Stomach (tissue), 4 donors: Measurements from ENCODE around the gene PPP1R13L.

Experiments
- CTCF ChIP-seq, 7 experiments: fragments of 450-650 bp in 4 of 7; fragments of 200-600 bp in 3 of 7; sonication (generic) in 3 of 7; IDR thresholded peaks; one replicate each; pipeline ENCODE4 v1.5.1; 2016 to 2019; ENCODE audit warnings: antibody characterized with exemption in 7 of 7, control low read depth in 2 of 7, mild to moderate bottlenecking in 1 of 7
- POLR2A ChIP-seq, 4 donors: fragments of 450-650 bp; IDR thresholded peaks; one replicate each; pipeline ENCODE4 v1.6.1; 2016; ENCODE audit warnings: antibody characterized with exemption in 4 of 4, control low read depth in 2 of 4, mild to moderate bottlenecking in 1 of 4, moderate library complexity in 1 of 4
- POLR2AphosphoS5 ChIP-seq, 3 donors: sonication (generic); formaldehyde crosslinking; IDR thresholded peaks; one replicate each; pipeline ENCODE4 v1.6.1; 2016; ENCODE audit warnings: antibody characterized with exemption in 3 of 3

GRCh38 chr19:45333609-45334303 lies 71.1 kb downstream of the PPP1R13L start:
- no peak for TF ChIP-seq POLR2AphosphoS5 (IDR thresholded peaks at IDR 0.05)
- no peak for TF ChIP-seq CTCF (IDR thresholded peaks at IDR 0.05)
- TF ChIP-seq POLR2A (IDR thresholded peaks at IDR 0.05), result no peak
